Activated T-cell treated with anti-CD3 and anti-CD28 coated beads for 4 hours (primary cell): Measurements from ENCODE around the gene C16orf54.
"Not testable (repeated sequence)": the region's sequence is repeated elsewhere in the genome, so short reads cannot be mapped to it uniquely, and the experiment has no call there.

Source experiments
- DNase-seq: peaks from one replicate; pipeline ENCODE4 v3.0.0-alpha.2; 2020

The C16orf54 gene

GRCh38 chr16:29739927-29740629, 5.7 kb downstream of the C16orf54 start:
- not testable (repeated sequence) for DNase-seq

GRCh38 chr16:29738514-29738913, 7.3 kb downstream of the C16orf54 start:
- DNase-seq = peak; percentile 31

- no peak for DNase-seq
These were observed 8.1 kb downstream of the C16orf54 start for GRCh38 chr16:29737713-29738112.

GRCh38 chr16:29736764-29737163, 9.0 kb downstream of the C16orf54 start:
- no peak for DNase-seq

GRCh38 chr16:29736112-29736511, 9.7 kb downstream of the C16orf54 start:
- no peak for DNase-seq

- no peak for DNase-seq
These were observed 11.0 kb downstream of the C16orf54 start for GRCh38 chr16:29734786-29735185.

- peak; percentile 37 for DNase-seq
These were observed 13.8 kb downstream of the C16orf54 start for GRCh38 chr16:29731768-29732601.

- DNase-seq = no peak
These were observed 15.1 kb downstream of the C16orf54 start for GRCh38 chr16:29730649-29731048.

- DNase-seq = no peak
These were observed 16.7 kb downstream of the C16orf54 start for GRCh38 chr16:29729116-29729521.

- DNase-seq = no peak
These were observed 18.3 kb downstream of the C16orf54 start for GRCh38 chr16:29727452-29727851.

GRCh38 chr16:29726845-29727377, 18.9 kb downstream of the C16orf54 start:
- DNase-seq = no peak

GRCh38 chr16:29721167-29721879, 24.5 kb downstream of the C16orf54 start:
- DNase-seq = not testable (repeated sequence)

GRCh38 chr16:29720703-29721102, 25.1 kb downstream of the C16orf54 start:
- DNase-seq = no peak

GRCh38 chr16:29719063-29719462, 26.7 kb downstream of the C16orf54 start:
- DNase-seq = no peak

GRCh38 chr16:29717113-29717512, 28.7 kb downstream of the C16orf54 start:
- DNase-seq = no peak

GRCh38 chr16:29714972-29715371, 30.8 kb downstream of the C16orf54 start:
- no peak for DNase-seq

- DNase-seq = no peak
These were observed 31.4 kb downstream of the C16orf54 start for GRCh38 chr16:29714396-29714795.

- DNase-seq = no peak
These were observed 33.0 kb downstream of the C16orf54 start for GRCh38 chr16:29712809-29713208.

- DNase-seq = peak; percentile 35
These were observed 35.3 kb downstream of the C16orf54 start for GRCh38 chr16:29710227-29711219.

GRCh38 chr16:29709657-29710056, 36.1 kb downstream of the C16orf54 start:
- DNase-seq = not testable (repeated sequence)

- no peak for DNase-seq
These were observed 36.7 kb downstream of the C16orf54 start for GRCh38 chr16:29708917-29709600.
